Stimulated activated CD8-positive, alpha-beta memory T cell treated with anti-CD3 and anti-CD28 coated beads, Interleukin-4, amount 100 ng/mL, for 4 hours (primary cell): ENCODE measurements around the gene A2ML1.
A peak's percentile ranks its signal among the peaks of the same experiment; 100 is the strongest.
"Not testable (repeated sequence)": the region's sequence is repeated elsewhere in the genome, so short reads cannot be mapped to it uniquely, and the experiment has no call there.

Source experiments
- DNase-seq, 2 donors: peaks; one replicate each; pipeline ENCODE4 v3.0.0-alpha.2; 2020; ENCODE audit warnings: low read depth in 2 of 2, low spot score in 1 of 2

A2ML1 gene

DNA sequence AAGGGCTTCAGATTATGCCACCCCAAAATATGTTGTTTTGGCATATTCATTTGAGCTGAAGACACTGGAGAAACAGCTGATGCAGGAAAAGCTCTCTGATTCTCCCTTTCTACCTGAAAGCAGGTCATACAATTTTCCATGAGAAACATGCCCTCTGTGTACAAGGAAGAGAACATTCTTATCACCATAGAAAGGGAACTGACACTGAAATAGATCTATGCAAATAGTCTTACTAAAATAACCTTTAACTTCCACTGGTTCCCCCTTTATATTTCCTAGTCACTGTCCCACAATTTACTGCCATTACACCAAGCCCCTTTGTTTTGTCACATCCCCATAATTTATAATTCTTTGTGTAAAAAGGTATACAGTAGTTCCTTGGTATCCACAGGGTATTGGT is 82.2 kb downstream of the A2ML1 start:
- no peak for DNase-seq

DNA sequence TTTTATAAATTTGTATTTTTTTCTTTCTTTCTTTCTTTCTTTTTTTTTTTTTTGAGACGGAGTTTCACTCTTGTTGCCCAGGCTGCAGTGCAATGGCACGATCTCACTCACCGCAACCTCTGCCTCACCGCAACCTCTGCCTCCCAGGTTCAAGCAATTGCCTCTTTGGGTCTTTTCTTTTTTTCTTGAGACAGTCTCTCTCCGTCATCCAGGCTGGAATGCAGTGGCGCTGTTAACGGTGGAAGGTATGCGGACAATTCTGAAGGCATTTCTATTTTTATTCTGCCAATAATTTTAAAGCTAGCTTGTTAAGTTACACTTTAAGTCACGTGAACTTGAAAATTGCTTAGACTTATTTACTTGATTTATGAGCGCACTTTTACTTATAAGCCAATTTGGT is 83.1 kb downstream of the A2ML1 start:
- no peak for DNase-seq

DNA sequence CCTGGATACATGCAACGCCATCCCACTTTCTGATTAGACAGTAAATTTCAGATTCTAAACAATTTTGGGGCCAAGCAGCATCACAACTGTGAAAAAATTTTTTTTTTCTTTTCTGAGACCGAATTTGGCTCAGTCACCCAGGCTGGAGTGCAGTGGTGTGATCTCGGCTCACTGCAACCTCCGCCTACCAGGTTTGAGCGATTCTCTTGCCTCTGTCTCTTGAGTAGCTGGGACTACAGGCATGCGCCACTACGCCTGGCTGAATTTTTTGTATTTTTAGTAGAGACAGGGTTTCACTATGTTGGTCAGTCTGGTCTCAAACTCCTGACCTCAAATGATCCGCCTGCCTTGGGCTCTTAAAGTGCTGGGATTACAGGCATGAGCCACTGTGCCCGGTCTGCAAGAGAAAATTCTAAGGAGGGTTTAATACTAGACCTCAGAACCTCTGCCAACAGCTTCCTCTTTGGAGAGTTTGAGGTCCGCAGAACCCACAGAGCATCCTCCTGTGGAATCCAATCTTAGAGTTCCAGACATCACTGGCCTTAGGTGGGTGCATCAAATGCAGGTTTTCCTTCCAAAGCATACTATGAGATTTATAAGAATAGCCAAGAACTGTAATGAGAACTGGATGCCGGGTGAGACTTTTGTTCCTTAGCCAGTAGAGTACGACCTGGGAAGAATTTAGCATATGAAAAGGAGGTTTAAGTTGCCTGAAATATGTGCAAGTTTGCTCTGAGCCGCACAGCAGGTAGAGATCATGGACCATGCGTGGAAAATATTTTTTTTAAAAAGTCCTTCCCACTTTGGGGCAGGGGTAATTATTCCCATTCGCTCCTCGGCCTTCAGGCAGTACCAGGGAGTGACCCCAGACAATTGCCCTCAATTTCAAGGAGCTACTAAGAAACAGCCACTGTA is 84.1 kb downstream of the A2ML1 start:
- no peak for DNase-seq

DNA sequence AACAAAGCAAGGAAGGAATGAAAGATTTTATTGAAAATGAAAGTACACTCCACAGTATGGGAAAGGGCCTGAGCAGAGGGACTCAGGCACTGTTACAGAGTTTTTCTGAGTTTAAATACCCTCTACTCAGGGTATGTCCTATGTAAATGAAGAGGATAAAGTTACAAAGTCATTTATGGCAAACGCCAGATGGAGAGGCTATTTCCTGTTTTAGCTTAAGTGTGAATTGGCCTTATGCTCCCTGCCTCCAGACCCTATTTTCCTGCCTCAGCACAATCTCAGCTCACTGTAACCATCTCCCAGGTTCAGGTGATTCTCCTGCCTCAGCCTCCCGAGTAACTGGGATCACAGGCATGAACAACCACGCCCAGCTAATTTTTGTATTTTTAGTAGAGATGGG is 85.1 kb downstream of the A2ML1 start:
- no peak for DNase-seq

DNA sequence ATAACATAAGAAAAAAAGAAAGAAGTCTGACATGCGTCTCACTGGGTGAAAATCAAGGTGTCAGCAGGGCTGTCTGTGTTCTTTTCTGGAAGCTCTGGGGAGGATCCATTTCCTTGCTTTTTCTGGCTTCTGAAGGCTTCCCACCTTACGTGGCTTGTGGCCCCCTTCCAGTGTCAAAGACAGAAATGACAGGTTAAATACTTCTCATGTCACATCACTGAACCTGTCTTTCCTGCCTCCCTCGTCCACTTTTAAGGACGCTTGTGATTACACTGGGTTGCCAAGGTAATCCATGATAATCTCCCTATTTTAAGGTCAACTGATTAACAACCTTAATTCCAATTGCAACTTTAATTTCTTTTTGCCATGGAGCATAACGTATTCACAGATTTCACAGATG is 87.3 kb downstream of the A2ML1 start:
- no peak for DNase-seq

DNA sequence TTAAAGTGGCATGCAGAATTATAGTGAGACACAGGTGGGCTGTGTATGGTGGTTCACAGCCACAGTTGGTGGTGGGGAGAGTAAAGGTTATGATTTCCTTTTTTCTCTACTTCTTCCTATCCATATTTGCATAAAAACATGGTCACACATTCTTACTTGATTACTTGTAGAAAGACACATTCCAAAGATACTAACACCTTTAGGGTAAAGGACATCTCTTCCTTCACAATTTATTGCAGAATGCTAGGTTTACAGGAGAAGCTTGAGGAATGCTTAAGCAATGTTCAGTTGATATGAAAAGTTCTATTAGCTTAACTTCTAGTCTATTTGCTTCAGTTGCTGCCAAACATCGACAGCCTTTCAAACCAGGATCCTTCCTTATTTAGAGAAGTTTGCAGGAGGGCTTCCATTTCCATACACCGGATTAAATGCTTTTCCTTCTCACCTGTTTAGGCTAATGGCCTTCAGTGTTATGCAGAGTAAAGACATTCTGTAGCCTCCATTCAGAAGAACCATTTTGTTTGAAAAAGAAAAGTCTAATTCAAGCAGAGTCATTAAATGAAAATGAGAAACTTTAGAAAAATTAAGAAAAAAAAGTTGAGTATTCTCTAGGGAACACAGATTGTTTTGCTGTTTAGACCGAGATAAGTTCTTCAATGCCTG is 89.3 kb downstream of the A2ML1 start:
- DNase-seq = no peak

DNA sequence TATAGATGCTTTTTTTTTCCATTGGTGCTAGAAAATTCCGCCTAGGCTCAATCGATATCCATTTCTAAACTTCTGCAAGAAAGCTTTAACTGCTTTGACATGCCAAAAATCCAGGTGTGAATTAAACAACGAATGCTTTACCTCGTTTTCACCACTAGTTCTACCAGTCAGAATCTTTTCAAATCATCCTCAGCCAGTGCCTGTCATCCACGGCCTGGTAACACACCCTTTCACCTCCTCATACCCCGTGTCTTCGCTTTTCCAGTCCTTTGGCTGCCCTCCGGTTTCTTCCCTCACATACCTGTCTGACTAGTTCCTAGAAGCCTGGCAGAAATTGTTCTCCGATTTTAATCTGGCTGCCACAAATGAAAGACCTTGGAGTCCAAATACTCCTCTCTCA is 90.5 kb downstream of the A2ML1 start:
- no peak for DNase-seq

DNA sequence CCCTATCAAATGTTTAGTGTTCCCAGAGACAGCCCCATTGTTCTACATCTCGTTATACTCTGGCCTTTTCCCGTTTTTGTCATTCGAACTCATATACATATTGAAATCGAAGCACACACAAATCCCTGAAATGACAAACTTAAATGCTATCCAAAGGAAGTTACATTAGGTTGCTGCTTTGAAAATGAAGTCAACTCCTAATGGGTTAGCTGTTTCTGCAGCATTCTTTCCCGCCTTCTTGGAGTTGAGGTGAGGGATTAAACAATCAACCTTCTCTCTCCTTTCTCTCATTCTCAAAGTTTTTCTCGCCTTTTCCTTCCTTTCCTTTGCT is 91.2 kb downstream of the A2ML1 start:
- no peak for DNase-seq

DNA sequence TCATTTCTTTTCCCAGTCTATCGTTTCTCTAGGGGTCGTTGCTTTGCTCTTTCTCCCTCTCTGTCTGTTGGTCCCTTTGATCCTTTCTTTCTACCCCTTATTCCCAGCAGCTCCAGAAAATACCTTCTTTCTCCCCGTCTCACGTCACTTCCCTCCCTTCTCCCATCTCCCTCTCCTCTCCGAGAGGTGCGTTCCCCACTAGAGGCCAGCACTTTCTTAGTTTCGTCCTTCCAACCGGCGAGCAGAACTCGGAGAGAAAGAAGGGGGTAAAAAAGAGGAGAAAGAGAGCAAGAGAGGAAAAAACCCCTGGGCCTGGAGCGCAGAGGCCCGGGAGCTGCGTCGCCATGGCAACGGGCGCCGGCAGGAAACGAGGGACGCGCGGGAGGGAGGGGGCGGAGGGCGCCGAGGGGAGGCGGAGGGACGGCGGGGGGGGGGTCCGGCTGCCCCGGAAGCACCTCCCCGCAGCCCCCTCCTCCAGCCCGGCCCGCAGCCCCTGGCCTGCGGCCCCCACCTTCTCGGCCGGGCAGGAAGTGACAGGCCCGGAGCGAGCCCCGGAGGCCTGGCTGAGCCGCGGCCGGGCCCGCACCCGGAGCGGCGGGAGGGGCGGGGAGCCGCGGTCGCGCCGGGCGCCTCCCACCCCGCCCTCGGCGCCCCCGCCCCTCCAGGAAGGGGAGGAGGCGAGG is 91.8 kb downstream of the A2ML1 start, which contains the start of gene PHC1:
Gene PHC1 (plus strand): TSS at position 477 of the 683 bp plus-strand sequence. CDS start 3,169 bp downstream, outside the sequence.
- peak; percentile 43 to 66 for DNase-seq

DNA sequence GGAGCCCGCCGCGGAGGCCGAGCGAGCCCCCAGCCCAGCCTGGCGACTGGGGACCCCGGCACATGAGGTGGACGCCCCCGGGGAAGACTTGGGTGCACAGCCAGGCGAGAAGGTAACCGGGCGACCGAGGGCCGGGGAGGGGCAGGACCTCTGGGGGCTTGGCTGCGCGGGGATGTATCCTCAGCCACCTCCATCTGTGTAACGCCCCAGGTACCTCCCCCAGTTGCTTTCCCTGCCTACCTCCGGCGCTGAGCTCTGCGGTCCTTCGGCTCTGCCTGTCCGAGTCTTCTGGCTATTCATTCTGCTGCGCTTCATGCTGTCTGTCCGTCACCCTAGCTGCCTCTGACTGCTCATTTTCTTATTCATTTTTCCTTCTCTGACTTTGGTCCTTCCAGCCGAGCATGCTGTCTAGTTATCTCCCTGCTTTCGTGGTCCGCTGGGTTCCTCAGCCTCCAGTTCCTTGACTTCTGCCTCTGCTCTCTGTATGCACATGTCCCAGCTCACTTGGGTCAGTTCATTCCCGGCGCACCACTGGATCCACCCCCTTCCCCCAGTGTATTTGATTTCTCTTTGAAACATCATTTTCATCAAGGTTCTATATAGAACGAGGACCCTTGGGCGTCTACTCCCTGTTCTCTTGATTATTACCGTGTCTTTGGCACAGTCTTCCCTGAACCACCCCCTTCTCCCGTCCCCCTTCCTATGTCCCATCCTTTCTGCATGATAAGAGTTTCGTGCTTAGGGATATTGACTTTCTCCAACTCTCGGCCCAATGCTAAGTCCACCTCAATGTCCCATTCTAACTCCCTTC is 92.5 kb downstream of the A2ML1 start:
- peak; percentile 5 to 22 for DNase-seq

DNA sequence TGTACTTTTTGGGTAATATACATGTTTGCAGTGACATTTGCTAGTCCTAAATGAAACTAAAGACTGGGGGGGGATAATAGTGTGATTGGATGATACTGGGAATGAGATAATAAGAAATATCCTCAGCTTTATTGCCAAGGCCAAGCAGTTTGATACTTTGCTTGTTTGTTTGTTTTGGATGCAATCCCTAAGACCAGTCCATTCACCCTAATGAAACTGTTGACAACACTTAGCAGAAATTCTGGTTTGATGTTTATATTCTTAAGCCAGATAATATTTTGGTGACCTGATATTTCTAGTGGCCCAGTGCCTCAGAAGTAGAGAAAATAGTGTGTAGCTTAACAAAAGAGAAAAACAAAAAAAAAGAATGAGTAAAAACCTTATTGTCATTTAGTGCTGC is 93.7 kb downstream of the A2ML1 start:
- DNase-seq = no peak

DNA sequence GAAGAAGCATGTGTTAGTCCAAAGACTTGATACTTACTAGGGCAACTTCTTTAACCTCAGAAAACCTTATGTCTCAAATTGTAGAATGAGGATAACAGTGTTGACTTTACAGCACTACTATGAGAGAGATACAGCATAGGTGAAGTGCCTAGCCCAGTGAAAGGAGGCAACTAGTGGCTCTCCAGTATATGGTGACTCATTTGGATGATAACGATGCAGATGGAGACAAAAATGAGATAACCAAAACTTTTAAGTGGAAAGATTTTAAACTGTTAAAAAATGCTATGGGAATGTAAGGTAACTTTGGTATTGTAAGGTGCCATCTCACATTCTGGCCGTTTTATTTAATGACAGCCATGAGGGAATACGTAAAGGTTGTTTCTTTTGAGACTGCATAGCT is 94.6 kb downstream of the A2ML1 start:
- no peak for DNase-seq

DNA sequence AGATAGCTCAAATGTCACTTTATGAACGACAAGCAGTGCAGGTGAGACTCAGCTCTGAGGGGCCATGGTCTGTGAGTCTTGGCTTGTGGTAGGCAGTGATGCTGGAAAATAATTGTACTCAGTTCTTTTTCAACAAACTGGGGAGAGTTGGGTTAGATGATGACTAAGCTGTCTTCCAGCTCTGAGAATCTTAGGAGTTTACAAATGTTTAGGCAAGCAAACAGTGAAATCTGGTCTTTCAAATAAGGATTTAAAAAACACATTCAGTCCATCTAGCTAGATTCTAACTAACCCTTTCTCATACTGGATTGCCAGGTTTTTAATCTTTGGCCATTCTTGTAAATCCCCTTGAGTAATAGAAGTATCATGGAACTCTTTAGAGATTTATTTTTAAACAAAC is 95.3 kb downstream of the A2ML1 start:
- DNase-seq = no peak

DNA sequence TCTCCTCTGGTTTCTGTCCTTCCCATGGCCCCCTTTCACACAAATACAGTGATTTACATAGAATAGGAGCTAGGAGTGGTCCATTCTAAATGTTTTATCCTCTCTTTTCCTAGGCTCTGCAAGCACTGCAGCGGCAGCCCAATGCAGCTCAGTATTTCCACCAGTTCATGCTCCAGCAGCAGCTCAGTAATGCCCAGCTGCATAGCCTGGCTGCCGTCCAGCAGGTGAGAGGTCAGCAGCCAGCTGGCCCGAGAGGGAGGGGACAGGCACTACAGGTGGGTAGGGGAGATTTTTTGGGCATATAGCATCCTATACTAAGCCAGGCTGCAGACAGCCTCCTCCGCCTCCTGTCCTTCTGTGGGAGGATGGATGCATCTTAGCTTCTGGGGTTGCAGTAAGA is 97.2 kb downstream of the A2ML1 start:
- not testable (repeated sequence) for DNase-seq

DNA sequence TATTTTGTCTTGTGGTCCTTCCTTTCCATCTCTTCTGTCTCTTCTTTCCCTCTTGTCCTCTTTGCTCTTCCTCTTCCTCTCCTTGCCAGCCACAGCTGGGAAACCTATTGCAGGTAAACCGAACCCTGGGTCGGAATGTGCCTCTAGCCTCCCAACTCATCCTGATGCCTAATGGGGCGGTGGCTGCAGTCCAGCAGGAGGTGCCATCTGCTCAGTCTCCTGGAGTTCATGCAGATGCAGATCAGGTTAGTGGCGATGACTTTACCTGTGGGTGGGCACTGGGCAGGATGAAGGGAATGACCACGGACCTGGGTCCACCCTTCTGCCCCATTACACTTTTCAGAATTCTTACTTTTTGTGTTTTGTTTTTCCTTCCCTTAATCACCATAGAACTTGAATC is 100.1 kb downstream of the A2ML1 start:
- no peak for DNase-seq
